Activated naive CD4-positive, alpha-beta T cell treated with anti-CD3 and anti-CD28 coated beads, Interleukin-2, amount 50 U/mL, for 16 hours (primary cell): Measurements from ENCODE around the gene DNER.

Experiments used
- DNase-seq: peaks from one replicate; pipeline ENCODE4 v3.0.0-alpha.2; 2020

DNER gene

DNA sequence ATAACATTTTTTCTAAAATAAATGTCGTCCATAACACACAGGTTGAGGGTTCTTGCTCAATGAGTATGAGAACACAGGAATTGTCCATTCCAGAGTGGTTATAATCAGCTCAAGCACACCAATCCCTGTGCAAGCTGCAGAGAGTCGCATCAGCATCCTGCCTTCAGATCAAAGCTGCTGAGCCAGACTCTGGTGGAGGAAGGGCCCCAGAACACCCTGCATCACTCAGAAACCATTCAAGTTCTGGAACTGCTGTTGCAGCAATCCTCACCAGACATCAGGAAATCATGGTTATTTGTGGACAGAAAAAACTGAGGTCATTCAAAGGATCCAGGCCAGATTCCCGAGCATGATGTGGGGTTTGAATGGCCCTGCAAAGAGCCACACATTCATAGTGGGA is 44.5 kb downstream of the DNER start:
- no peak for DNase-seq

DNA sequence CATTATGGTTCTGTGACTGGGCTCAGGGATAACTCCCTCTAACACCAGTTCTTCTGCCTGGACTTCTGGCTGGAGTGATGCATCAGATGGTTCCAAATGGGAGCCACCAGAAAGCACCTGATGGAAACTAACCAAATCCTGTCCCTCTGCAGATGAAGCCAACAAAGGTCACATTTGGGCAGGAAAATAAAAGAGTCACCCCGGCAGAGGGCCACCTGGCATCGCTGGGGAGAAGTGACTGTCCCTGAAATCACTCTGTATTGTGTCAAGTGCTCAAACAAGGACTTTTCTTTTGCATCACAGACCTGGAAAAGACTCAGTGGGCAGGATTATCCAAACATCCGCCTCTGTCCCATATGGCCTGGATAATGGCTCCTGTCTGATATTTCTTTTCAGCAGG is 47.5 kb downstream of the DNER start:
- no peak for DNase-seq

DNA sequence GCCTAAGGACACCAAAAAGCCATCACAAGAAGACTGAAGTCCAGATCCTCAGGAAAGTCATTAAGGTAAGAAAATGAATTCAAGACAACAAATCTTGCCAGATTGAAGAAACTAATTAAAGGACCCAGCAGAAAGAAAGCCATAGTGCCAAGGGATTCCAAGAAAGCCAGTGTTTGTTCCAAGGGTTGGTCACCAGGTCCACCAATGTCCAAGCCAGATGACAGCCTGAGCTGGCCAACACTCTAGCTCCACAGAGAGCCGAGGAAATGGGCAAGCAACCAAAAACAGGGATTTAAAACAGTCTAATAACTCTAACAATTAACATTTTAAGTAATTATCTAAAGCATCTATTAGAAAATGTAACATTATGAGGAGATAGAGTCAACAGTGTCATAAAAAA is 49.2 kb downstream of the DNER start:
- no peak for DNase-seq

DNA sequence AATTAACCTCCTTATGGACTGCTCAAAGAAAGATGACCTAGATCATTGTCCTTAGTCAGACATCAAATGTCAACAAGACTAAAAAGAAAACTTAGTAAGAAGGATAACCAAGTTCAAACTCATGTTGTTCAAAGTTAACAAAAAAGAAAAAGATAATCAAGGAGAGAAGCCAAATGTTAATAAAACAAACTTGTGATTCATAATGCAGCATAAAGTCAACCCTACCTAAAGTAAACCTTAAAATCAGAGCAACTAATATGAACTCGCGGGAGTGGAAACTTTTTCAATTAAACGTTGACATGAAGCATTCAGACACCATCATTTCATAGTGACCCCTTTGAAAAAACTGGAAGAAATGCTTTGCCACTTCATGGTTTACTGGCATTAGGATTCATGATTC is 52.9 kb downstream of the DNER start:
- no peak for DNase-seq

DNA sequence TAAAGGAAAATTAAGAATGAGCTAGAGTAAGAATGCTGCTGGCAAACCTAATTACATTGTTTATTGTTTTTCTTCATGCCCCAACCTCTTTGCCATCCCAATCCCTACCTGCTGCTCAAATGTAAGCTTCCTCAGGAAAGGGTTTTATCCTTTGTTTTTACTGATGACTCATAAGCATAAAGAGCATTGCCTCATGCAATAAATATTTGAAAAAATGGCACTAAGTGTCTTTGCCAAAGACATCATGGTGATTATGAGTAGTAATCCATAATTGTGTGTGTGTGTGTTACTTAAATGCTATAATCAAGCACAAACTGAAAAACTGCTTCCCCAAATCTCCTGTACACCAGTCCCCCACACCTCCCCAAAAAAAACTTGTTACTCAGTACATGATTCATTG is 53.4 kb downstream of the DNER start:
- DNase-seq: no peak

DNA sequence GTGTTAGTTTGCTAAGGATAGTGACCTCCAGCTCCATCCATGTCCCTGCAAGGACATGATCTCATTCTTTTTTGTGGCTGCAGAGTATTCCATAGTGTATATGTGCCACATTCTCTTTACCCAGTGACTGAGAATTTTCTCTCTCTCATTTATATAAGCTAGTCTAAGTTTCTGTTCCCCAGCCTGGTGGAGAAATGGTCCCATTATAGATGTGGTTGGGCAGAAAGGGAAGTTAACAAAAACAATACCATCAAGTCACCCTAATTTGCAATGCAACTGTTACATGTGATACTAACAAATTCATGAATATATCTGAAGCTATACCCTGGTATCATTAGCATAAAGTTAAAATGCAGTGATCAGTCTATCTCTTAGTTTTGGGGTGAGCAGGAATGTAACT is 54.0 kb downstream of the DNER start:
- no peak for DNase-seq

DNA sequence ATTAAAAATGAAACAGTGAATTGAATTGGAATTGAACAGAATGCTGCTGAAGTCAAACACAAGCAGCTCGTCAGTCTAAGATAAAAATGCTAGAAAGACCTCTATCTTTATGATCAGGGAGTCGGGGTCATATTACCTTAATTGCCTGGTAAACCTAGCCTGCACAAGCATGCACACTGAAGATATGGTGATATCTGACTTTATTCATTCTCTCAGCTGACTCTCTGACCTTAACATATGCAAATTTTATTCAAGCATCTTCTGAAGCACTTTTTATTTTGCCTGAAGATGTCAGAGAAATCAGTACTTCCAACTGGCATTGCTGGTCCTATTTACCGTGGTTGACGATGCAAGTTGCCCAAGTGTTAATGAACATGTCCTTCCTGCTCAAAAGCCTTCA is 56.4 kb downstream of the DNER start:
- no peak for DNase-seq

DNA sequence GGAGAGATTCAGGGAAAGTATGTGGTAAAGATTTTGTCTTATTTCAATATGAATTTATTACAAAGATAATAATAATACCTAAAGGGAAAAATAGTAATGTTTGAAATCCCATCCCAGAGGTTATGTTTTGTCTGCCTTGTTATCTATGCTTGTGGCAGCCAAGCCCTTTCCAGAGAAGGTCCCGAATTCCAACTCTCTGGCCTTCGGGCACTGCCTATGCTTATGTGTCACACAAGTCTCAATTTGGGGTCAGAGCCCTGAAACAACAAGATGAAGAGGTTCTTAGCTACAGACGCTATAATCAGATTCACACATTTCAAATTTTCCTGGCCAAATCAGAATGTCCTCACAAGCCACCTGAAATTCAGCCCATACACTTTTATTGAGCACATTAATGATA is 59.9 kb downstream of the DNER start:
- no peak for DNase-seq

DNA sequence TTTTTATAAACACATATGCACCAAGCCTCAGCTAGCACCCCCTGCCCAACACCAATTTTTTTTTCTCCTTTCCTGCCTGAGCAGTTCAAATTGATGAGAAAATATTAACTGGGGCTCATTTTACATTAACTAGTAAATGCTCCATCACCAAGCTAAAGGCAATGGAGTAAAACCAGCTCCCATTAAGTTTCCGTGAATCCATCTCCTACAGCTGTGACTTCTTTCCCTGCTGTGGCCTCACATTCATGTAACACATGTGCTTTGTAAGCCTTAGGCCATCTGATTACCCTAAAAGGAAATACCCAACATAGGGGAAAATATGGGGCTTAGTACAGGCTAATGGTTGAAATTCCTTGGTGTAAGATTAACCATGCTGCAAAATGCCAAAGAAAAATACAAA is 60.8 kb downstream of the DNER start:
- no peak for DNase-seq

DNA sequence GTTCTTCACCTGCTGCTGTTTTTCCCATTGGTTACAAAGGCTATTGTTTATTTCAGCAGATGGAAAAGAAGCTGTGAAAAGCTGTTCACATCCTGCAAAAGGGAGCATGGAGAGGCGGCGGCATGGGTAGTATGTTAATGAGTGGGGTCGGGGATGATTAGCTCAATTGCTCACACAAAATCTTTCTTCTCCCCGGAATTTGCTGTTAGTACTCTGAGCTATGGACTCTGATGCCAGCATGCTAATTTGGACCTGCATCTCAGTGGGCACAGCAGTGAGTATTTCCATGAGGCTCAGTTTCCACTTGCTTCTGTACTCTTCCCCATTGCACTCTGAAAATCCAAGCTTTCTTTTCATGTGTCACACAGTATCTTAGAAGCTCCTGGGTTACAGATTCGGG is 61.6 kb downstream of the DNER start:
- DNase-seq: no peak

DNA sequence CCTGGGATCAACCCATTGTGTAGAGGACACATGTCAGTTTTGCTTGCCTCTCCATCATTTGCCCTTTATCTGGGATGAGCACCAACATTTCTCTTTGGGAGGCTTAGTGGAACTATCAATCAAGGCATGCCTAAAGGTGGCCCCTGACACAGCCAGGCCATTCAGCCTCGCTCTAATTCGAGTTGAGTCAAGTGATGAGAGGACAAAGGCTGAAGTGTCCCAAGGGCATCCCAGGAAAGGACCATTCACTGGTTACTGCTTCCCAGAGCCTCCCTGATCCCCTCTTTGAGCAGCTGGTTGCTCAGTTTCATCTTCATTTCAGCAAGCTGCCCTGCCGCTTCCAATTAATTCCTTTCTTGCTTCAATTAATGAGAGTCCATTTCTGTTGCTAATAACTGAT is 63.5 kb downstream of the DNER start:
- DNase-seq: no peak

DNA sequence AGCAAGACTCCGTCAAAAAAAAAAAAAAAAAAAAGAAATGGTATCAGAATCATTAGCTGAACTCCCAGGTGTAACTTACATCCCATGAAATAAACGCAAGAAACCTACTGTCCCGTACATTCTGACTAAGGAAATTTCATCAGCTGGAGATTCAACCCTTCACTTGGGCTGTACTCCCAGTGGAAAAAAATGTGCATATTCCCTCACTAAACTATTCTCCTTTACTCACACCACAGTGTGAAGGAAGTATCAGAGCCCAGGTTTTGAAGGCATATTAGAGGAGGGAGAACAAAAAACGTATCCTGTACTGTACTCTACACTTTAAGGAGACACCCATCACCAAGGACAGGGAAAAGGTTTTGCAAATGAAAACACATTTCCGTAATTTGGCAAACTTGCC is 64.3 kb downstream of the DNER start:
- no peak for DNase-seq

DNA sequence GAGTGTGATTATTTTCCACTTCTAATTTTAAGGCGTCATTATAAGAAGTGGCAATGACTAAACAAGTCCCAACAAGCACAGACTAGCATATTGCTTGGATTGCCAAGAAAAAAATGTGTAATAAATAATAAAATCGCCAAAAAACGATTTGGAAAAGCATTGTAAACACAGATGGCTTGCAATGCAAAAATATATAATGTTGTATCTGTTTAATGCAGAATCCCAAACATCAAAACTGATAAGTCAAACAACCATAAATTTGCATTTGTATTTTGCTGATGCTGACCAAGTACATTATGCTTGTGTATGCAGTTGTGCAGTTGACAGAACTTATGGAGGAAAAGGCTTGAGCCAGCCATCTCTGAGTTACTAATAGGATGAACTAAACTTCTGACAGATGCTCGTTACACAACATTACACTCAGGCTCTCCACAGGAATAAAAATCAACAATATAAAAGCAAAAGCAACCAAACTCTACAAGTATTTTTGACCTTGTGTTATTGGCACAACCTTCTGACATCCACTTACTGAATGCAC is 68.1 kb downstream of the DNER start:
- DNase-seq: no peak

DNA sequence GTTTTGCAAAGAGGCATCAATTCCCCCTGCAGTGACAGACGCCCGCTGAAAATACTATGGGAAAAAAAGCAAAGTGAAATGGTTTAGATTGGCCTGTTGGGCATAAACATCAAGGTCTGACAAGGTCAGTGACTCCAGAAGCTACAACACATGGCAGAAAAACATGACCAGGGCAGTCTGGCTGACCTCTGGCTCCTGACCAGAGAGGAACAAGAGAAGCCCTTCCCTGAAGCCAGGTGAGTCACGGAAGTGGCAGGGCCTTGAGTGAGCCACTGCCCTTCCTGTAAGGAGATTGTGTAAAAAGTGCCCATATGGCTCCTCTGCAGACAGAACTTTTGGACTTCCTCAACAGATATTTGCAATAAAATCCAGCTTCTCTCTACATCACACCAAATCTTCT is 72.0 kb downstream of the DNER start:
- no peak for DNase-seq

DNA sequence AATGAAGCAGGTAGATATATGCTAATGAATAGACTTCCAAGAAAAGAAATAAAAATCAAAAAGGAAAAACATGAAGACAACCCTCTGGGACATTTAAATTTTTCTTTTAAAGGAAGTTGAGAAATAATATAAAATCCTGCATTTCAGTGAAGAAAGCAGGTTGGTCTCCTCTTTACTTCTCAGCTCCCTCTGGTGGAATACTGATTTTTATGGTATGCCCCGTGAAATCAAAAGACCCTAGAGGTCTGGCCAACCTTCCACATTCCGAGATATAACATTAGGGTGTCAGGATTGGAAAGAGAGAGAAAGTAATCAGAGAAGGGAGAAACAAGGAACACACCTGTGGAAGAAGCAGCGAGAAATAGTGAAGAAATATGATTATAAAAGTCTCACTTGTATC is 72.7 kb downstream of the DNER start:
- no peak for DNase-seq

DNA sequence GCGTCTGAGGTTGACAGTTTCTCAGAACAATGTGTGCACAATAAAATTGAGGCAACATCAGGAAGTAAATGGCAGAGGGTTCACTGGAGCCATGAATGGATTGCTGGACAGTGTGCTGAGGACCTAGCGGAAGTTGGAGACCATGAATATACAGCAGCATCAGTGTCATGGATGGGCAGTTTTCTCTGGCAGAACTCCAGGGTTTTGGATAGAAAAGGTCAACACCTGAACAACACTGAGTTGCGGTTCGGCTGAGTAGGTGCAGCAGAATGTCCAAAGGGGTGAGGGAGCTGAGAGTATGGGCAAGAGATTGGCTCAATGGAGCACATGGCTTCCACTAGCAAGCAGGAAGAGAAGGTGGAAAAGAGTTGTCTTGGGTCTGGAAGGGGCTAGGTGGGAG is 73.7 kb downstream of the DNER start:
- DNase-seq: no peak

DNA sequence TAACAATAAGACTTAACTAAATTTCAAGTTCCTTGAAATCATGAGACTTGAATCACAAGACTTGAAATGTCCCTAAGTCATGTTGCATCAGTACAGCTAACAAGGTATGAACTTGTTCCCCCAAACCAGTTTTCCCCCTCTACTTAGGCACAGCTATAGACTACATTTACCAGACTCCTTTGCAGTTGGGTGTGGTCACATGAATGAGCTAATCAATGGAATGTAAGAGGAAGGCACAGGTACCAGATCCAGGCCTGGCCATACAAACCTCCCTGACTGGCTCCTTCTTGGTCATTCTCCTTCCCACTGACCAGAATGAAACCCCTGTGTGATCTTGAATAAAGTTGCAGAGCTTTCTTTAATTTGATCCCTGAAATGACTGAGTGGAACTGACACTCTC is 77.8 kb downstream of the DNER start:
- no peak for DNase-seq

DNA sequence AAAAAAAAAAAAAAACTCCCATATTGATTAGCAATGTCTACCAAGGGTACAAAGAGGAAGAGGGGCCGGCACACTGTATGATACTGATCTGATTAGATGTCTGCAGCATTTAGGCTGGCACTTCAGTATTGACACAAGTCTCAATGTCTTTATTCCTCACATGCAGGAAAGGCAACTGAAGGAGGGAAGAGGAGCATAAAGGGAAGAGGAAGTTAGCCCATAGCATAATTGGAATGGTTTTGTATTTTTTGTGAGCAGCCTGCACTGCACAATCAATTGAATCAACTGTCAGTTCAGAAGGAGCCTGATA is 79.0 kb downstream of the DNER start:
- DNase-seq: no peak

DNA sequence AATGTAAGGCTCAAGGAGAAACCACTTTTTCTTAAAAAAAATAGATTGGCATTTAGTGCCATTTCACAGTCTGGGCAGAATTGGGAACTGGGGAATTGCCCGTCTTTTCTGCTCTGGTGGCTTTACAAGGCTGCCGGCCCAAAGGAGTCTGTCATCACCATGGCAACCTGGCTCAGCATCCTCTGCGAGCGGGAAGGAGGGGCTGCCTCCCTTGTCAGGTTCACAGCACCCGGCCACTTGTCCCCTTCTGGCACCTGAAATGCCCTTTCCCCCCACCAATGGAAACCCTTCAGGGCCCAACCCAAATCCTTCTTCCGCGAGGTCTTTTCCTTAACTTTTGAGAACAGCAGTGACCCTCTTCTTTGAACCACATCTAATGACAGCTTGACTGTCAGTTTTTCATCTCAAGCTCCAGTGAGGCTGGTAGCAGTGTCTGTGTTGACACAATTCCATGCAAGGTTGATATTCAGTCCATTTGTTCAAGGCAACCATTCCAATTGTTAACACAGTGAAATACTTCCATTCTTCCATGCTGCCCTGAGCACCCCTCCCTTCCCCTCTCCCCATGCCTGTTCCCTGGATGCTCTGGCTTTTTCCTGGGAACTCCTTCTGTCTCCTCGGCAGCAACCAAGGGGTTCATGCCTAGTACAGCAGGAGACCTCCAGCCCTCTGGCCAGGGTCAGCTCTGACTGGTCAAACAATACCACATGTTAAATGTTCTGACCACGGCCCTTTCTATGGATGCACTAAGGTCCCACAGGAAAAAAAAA is 79.6 kb downstream of the DNER start:
- no peak for DNase-seq

DNA sequence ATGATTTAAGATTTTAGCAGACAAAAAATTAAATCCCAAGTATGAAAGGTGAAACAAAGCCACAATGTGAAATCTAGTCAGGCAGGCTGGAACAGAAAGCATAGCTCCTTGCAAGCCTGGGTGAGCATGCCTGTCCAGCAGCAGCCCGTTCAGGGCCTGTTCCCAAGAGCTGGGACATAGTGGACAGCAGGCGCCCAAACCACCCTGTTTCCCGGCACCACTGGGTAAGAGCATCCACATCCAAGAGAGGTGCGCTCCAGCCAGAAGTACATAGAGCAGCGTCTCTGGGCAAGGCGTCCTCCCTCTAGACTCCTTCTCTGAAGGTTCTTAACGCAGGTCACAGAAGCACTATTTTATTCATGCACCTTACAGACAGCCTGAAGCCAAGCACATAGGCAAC is 80.8 kb downstream of the DNER start:
- DNase-seq: no peak

DNA sequence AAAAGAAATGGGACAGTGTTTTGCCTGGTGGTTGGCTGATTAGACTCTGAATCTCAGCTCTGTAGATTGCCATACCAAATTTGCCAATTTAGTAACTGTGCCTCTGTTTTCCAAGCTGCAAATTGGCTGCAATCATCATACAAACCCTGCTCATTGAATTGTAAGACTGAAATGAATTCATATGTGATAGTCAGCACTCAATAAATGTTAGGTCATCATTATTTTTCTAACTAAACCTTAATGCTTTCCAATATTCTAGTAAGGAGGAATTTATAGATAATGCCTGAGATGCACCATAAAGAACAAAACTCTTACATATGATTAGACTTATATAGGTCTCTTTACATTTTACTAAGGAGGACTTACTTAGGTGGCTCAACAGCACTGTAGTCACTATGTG is 85.3 kb downstream of the DNER start:
- no peak for DNase-seq

DNA sequence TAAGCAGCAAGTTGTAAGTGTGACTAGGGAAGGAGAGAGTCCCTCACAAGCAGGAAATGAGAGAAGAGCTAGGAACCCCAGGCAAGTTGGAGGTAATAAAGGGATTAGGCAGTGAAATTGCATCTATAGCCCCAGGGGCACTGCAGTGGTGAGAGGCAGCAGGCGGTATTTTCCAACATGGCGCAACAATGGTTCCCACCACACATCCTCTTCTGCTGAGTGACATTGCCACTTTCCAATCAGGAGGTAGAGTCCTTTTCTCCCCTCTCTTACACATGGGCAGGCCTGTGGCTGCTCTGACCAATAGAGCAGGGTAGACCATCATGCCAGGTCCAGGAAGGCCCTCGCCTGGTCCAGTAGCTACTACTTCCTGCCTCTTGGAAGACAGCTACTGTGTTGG is 86.6 kb downstream of the DNER start:
- no peak for DNase-seq

DNA sequence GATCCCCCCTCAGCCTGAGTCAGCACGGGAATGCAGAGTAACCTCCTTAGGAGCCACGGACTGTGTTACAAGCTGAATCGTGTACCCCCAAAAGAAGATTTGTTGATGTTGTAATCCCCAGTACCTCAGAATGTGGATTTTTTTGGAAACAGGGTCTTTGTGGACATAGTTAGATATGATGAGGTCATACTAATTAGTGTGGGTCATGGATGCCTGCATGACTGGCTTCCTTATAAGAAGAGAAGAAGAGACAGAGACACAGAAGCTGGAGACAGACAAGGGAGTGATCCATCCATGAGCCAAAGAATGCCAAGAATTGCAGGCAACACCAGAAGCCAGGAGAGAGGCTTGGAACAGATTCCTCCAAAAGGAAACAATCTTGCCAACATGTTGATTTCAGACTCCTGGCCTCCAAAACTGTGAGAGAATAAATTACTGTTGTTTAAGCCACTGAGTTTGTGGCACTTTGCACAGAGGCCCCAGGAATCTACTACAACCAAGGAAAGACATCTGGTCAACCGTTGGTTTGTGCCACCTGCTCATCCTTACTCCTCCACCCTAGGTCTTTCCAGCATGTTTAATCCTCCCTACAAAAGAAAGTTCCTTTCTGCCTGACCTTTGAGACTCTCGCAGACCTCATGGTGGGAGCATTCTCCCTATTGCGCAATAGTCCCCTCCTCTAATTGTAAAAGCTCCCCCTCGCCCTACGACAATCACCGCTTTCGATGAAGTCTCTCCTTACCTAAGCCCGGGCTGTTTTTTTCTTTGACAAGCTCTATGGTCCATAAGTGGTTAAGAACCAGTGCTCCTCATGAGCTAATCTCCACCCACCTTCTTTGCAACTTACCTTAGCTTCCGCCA is 91.6 kb downstream of the DNER start:
- DNase-seq: no peak

DNA sequence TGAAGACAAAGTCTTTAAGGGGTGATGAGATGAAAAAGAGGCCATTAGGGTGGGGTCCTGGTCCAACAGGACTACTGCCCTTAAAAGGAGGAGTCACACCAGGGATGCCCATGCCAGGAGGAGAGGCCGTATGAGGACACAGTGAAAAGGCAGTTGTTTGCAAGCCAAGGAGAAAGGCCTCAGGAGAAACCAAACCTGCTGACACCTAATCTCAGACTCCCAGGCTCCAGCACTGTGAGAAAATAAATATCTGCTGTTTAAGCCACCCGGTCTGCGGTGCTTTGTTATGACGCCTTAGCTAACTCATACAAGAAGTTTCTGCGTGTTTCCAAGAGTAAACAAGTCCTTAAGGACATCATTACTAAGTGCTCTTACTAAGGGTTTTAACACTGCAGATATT is 93.6 kb downstream of the DNER start:
- no peak for DNase-seq

DNA sequence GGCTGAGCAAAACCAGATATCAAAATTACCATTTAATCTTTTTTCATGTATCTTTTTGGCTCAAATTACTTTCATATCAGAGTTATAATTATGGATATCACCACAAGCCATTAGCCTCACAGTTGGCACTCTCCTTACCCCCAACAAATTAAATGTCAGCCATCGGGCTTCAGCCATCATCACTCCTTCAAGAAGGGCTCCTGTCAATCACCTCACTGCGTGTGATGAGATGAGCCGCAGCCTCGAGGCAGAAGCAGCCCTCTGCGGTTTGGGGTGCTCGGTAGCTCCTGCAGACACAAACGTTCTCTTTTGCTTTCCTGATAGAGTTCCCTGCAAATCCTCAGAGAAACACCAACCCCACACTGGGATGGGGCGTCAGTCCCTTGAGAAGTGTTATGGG is 94.1 kb downstream of the DNER start:
- no peak for DNase-seq
